DOHH2 (cell line): Measurements from ENCODE around the gene NCAPD2.

ENCODE experiments used
- H3F3A ChIP-seq: fragments of 200-600 bp; sonication (generic), shearing (Covaris generic); 2 replicates; pipeline ENCODE4 v1.6.0; 2016; ENCODE audit warnings: antibody characterized with exemption, mild to moderate bottlenecking; ENCODE audit not compliant: control insufficient read depth, insufficient read depth
- H3K27ac ChIP-seq: fragments of 200-600 bp; sonication (generic); 2 replicates; pipeline ENCODE4 v1.5.1; 2014; ENCODE audit warnings: low read depth, mild to moderate bottlenecking, low read length, moderate library complexity
- H3K27me3 ChIP-seq: fragments of 200-600 bp; sonication (generic); 2 replicates; pipeline ENCODE4 v1.6.1; 2014; ENCODE audit warnings: mild to moderate bottlenecking, low read length, mixed read lengths; ENCODE audit not compliant: control insufficient read depth
- H3K36me3 ChIP-seq: fragments of 200-600 bp; sonication (generic); 2 replicates; pipeline ENCODE4 v1.6.1; 2014; ENCODE audit warnings: mild to moderate bottlenecking, low read length, moderate library complexity, mixed read lengths; ENCODE audit not compliant: control insufficient read depth
- H3K4me1 ChIP-seq: fragments of 200-600 bp; sonication (generic); 2 replicates; pipeline ENCODE4 v1.6.1; 2014; ENCODE audit warnings: mild to moderate bottlenecking, low read length, mixed read lengths; ENCODE audit not compliant: control insufficient read depth
- H3K4me2 ChIP-seq: fragments of 200-600 bp; sonication (generic); 2 replicates; pipeline ENCODE4 v1.6.0; 2014; ENCODE audit warnings: mild to moderate bottlenecking, low read length, moderate library complexity
- H3K4me3 ChIP-seq: fragments of 200-600 bp; sonication (generic); 2 replicates; pipeline ENCODE4 v1.5.1; 2014; ENCODE audit warnings: mild to moderate bottlenecking, low read length, mixed read lengths
- H3K79me2 ChIP-seq: fragments of 200-600 bp; sonication (generic); 2 replicates; pipeline ENCODE4 v1.6.1; 2014; ENCODE audit warnings: mild to moderate bottlenecking, low read length, mixed read lengths; ENCODE audit not compliant: control insufficient read depth
- H3K9me2 ChIP-seq: fragments of 200-600 bp; sonication (generic); replicated peaks from 2 replicates; pipeline ENCODE4 v1.6.1; 2014; ENCODE audit warnings: mild to moderate bottlenecking, low read length, mixed read lengths; ENCODE audit not compliant: control insufficient read depth
- H3K9me3 ChIP-seq: fragments of 200-600 bp; sonication (generic); 2 replicates; pipeline ENCODE4 v1.6.1; 2014; ENCODE audit warnings: antibody characterized with exemption, low read length, mixed read lengths; ENCODE audit not compliant: control insufficient read depth, insufficient read depth
- H4K20me1 ChIP-seq: fragments of 200-600 bp; sonication (generic); 2 replicates; pipeline ENCODE4 v1.6.0; 2014; ENCODE audit warnings: low read depth, mild to moderate bottlenecking, antibody characterized with exemption, low read length, moderate library complexity; ENCODE audit not compliant: control insufficient read depth, insufficient read depth
- CTCF ChIP-seq: fragments of 200-600 bp; sonication (generic); IDR thresholded peaks from one replicate; pipeline ENCODE4 v1.5.1; 2014; ENCODE audit warnings: antibody characterized with exemption, mild to moderate bottlenecking, low read depth, low read length; ENCODE audit not compliant: poor library complexity, severe bottlenecking
- EZH2phosphoT487 ChIP-seq: fragments of 200-600 bp; sonication (generic); IDR thresholded peaks from 2 replicates; pipeline ENCODE4 v1.6.1; 2017; ENCODE audit warnings: borderline replicate concordance, mild to moderate bottlenecking, antibody characterized with exemption, low read length, moderate library complexity, mixed read lengths

Gene NCAPD2

DNA sequence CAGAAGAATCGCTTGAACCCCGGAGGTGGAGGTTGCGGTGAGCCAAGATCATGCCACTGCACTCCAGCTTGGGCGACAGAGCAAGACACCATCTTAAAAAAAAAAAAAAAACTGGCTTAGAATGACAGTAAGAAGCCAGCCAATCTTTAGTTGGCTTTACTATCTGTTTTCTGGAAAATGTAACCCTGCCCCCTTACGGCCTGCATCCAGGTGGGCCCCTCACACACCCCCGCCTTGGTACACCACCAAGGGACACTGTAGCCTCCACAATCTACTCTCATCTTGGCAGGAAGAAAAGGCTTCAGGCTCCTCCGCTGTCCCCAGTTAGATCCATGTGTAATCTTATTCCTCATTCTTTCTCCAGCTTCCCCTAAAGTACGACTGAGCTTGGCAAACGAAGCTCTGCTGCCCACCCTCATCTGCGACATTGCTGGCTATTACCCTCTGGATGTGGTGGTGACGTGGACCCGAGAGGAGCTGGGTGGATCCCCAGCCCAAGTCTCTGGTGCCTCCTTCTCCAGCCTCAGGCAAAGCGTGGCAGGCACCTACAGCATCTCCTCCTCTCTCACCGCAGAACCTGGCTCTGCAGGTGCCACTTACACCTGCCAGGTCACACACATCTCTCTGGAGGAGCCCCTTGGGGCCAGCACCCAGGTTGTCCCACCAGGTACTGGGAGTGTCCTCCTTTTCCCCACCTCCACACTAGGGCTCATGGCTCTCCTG, 35.5 kb upstream of the NCAPD2 start:
- Histone ChIP-seq H3K9me2 (no peaks in the 10 kb centered on the region), H3K27me3 (no peaks in the 10 kb centered on the region), H3K9me3 (no peaks in the 10 kb centered on the region), H3K4me2 (no peak overlapping the region), H3K4me1 (peaks cover 42% of the 10 kb centered on the region), H3K4me3 (no peak overlapping the region), H3F3A (peaks cover 26% of the 10 kb centered on the region), H3K36me3 (peaks cover 88% of the 10 kb centered on the region), H4K20me1 (no peaks in the 10 kb centered on the region), H3K79me2 (peaks cover 10% of the 10 kb centered on the region), H3K27ac (no peak overlapping the region)
- no peak for TF ChIP-seq EZH2phosphoT487
- TF ChIP-seq CTCF, result no peak

- no peak overlapping the region for H3K4me3 ChIP-seq
- no peak overlapping the region for H3K4me2 ChIP-seq
- no peaks in the 10 kb centered on the region for H4K20me1 ChIP-seq
- peaks cover 88% of the 10 kb centered on the region for H3K36me3 ChIP-seq
- H3K27ac ChIP-seq, result no peak overlapping the region
- H3K4me1 ChIP-seq, result peaks cover 48% of the 10 kb centered on the region
- peaks cover 14% of the 10 kb centered on the region for H3K79me2 ChIP-seq
- TF ChIP-seq EZH2phosphoT487, result no peak
- no peak for TF ChIP-seq CTCF
- no peaks in the 10 kb centered on the region for H3K9me3 ChIP-seq
- peaks cover 26% of the 10 kb centered on the region for H3F3A ChIP-seq
- H3K9me2 ChIP-seq, result no peaks in the 10 kb centered on the region
- H3K27me3 ChIP-seq, result no peaks in the 10 kb centered on the region
These were observed 34.9 kb upstream of the NCAPD2 start for GRCh38 chr12:6459004-6459337.

GRCh38 chr12:6460751-6461371, 33.0 kb upstream of the NCAPD2 start:
- peaks cover 28% of the 10 kb centered on the region for H3K79me2 ChIP-seq
- peak overlapping the region; percentile 68 for H3K4me2 ChIP-seq
- peaks cover 63% of the 10 kb centered on the region for H3K4me1 ChIP-seq
- H3F3A ChIP-seq, result peaks cover 15% of the 10 kb centered on the region
- no peak for TF ChIP-seq CTCF
- no peak for TF ChIP-seq EZH2phosphoT487
- peak overlapping the region; percentile 50 for H3K4me3 ChIP-seq
- H3K27me3 ChIP-seq, result no peaks in the 10 kb centered on the region
- peak overlapping the region; percentile 76 for H3K27ac ChIP-seq
- H3K36me3 ChIP-seq, result peaks cover 89% of the 10 kb centered on the region
- H4K20me1 ChIP-seq, result no peaks in the 10 kb centered on the region
- no peaks in the 10 kb centered on the region for H3K9me2 ChIP-seq
- no peaks in the 10 kb centered on the region for H3K9me3 ChIP-seq
